Measurements from ENCODE around the gene GIPC3. TPM values are rescaled to one million over a fixed set of nuclear protein-coding genes. Genes with fewer than 3 reads are reported as not detected.

Gene GIPC3
- total and polyA plus RNA-seq, 2 of the 8 experiments (the other 6 are each of a cell fraction or from before 2014, with no cell fraction given) = 1.0 to 1.2 TPM

GRCh38 chr19:3627351-3627723 lies 42.1 kb downstream of the GIPC3 start:
- peaks cover 4 to 11% of the 10 kb centered on the region in 2 experiments for H4K20me1 ChIP-seq (replicated peaks in 1 of 2; ENCODE audit: control insufficient read depth in 1 of 2, insufficient read depth in 2 of 2, low read length in 2 of 2)
- H2AFZ ChIP-seq (ENCODE audit: low read length) = no peak overlapping the region
- no peak overlapping the region for H3K27ac ChIP-seq (ENCODE audit: low read depth, low read length)
- peaks cover 12% of the 10 kb centered on the region for H3K79me1 ChIP-seq (ENCODE audit: low read depth, low read length)
- H2BK15ac ChIP-seq (ENCODE audit: low read length) = no peak overlapping the region
- no peak overlapping the region for H3K14ac ChIP-seq (ENCODE audit: insufficient read length)
- no peak overlapping the region for H4K5ac ChIP-seq (ENCODE audit: insufficient read length, low read depth, low read length)
- CTCF ChIA-PET (ENCODE audit: partially characterized antibody) = interaction anchor here (1.2 to 1.4 kb wide), 3 partner anchors 39 to 844 kb away, joined by 3 to 4 read pairs (median 3); partner anchors contain the start of genes GIPC3 and SGTA
- no peak overlapping the region for H3K23ac ChIP-seq (ENCODE audit: insufficient read length)
- H3K79me2 ChIP-seq (ENCODE audit: control insufficient read depth in 1 of 2, insufficient read depth in 2 of 2, low read length in 2 of 2) = peaks cover 9 to 24% of the 10 kb centered on the region in 2 experiments
- H3K27me3 ChIP-seq (replicated peaks in 1 of 4; ENCODE audit: control insufficient read depth in 3 of 4, extremely low read depth in 1 of 4, insufficient read depth in 3 of 4, low read length in 3 of 4) = no peaks in the 10 kb centered on the region
- H3K18ac ChIP-seq (ENCODE audit: extremely low read depth, low read length) = no peak overlapping the region
- H2BK12ac ChIP-seq (ENCODE audit: low read depth, low read length) = 0 out of 2 replicates have a peak overlapping the region, but pooled peaks have one; percentile 50
- no peak for DNase-seq (ENCODE audit: low read depth in 1 of 2, low spot score in 2 of 2)
- WGBS, 2 experiments (ENCODE audit: extremely low coverage in 1 of 2, insufficient coverage in 1 of 2, insufficient read length in 1 of 2, insufficient replicate concordance in 2 of 2, low coverage in 1 of 2, low lambda C conversion rate in 2 of 2, missing lambda C conversion rate in 1 of 2) = 66% methylated on average over 7 of the region's 7 CpGs; no CpG with 5 or more reads in 1 of the 2 experiments
- H3K23me2 ChIP-seq (ENCODE audit: low read depth, low read length) = peaks cover 4% of the 10 kb centered on the region
- H4K8ac ChIP-seq (ENCODE audit: extremely low read depth, insufficient read depth, low read length) = 0 out of 2 replicates have a peak overlapping the region, but pooled peaks have one; percentile 9
- peak overlapping the region in 1 of 2 experiments; percentile 15; a peak in 2 of 4 replicates for H3K4me2 ChIP-seq (ENCODE audit: insufficient read depth in 1 of 2, low read depth in 2 of 2, low read length in 2 of 2)
- no peak overlapping the region for H2BK5ac ChIP-seq (ENCODE audit: low read depth, low read length)
- H2AK5ac ChIP-seq (ENCODE audit: low read depth, low read length) = no peak overlapping the region
- FAIRE-seq = no peak
- H2BK120ac ChIP-seq (replicated peaks; ENCODE audit: low read depth, low read length) = no peak overlapping the region
- no peak overlapping the region for H3K9ac ChIP-seq (replicated peaks in 1 of 4; ENCODE audit: extremely low read depth in 1 of 4, low read depth in 3 of 4, low read length in 3 of 4)
- H3K4ac ChIP-seq (replicated peaks; ENCODE audit: insufficient read length, low read depth, low read length) = no peak overlapping the region
- no peaks in the 10 kb centered on the region for H3K9me3 ChIP-seq (ENCODE audit: insufficient read depth in 2 of 2, low read depth in 1 of 2, low read length in 1 of 2)
- POLR2A ChIA-PET (ENCODE audit: partially characterized antibody) = interaction anchor here (0.7 to 1.5 kb wide), 5 partner anchors 9 to 126 kb away, joined by 3 to 5 read pairs (median 4); no protein-coding TSS in a partner anchor
- peaks cover 0 to 6% (median 2%) of the 10 kb centered on the region in 4 experiments; a peak in 4 of 7 replicates for H3K4me1 ChIP-seq (replicated peaks in 1 of 4; ENCODE audit: control insufficient read depth in 3 of 4, insufficient read depth in 4 of 4, low read length in 3 of 4)
- H2BK20ac ChIP-seq (ENCODE audit: low read length) = no peak overlapping the region
- H4K91ac ChIP-seq (replicated peaks; ENCODE audit: insufficient read length, low read length) = no peak overlapping the region
- peaks cover 2 to 11% (median 3%) of the 10 kb centered on the region in 4 experiments; a peak in 4 of 8 replicates for H3K36me3 ChIP-seq (ENCODE audit: control insufficient read depth in 2 of 4, insufficient read depth in 4 of 4, low read length in 3 of 4)
- H3K56ac ChIP-seq (replicated peaks; ENCODE audit: insufficient read length, low read depth, low read length) = no peak overlapping the region
- H3K4me3 ChIP-seq (ENCODE audit: extremely low read depth in 1 of 4, insufficient read depth in 2 of 4, low read depth in 3 of 4, low read length in 4 of 4) = peak overlapping the region in 1 of 4 experiments; percentile 27; a peak in 1 of 8 replicates
- TF ChIP-seq CTBP2 (IDR thresholded peaks at IDR 0.05; ENCODE audit: borderline replicate concordance, insufficient read depth, insufficient read length, low read length) = no peak
- no peak for TF ChIP-seq POLR2A (IDR thresholded peaks at IDR 0.05; ENCODE audit: control extremely low read depth in 1 of 2, low read depth in 2 of 2, low read length in 2 of 2)
- TF ChIP-seq KDM1A (IDR thresholded peaks at IDR 0.05; ENCODE audit: borderline replicate concordance, low read length) = peak; percentile 99
- TF ChIP-seq RFX5 (IDR thresholded peaks at IDR 0.05; ENCODE audit: borderline replicate concordance, low read depth, low read length) = no peak
- no peak for TF ChIP-seq CHD2 (IDR thresholded peaks at IDR 0.05; ENCODE audit: low read length)
- no peak for TF ChIP-seq POU5F1 (IDR thresholded peaks at IDR 0.05; ENCODE audit: low read depth, low read length)
- no peak for TF ChIP-seq RXRA (IDR thresholded peaks at IDR 0.05; ENCODE audit: insufficient read depth, low read depth, low read length)
- no peak for TF ChIP-seq NRF1 (IDR thresholded peaks at IDR 0.05; ENCODE audit: low read depth, low read length)
- TF ChIP-seq SP1 (IDR thresholded peaks at IDR 0.05; ENCODE audit: low read depth, low read length) = no peak
- TF ChIP-seq GABPA (IDR thresholded peaks at IDR 0.05; ENCODE audit: borderline replicate concordance, insufficient read depth, low read length) = no peak
- TF ChIP-seq FOSL1 (IDR thresholded peaks at IDR 0.05; ENCODE audit: insufficient read depth, low read depth, low read length) = no peak
- no peak for TF ChIP-seq CBX8 (IDR thresholded peaks at IDR 0.05; ENCODE audit: borderline replicate concordance, low read depth, low read length)
- no peak for TF ChIP-seq RBBP5 (IDR thresholded peaks at IDR 0.05; ENCODE audit: borderline replicate concordance, low read depth, low read length)
- peak in 1 of 2 experiments; percentile 99; a peak in 2 of 4 replicates for TF ChIP-seq HDAC2 (IDR thresholded peaks at IDR 0.05; ENCODE audit: borderline replicate concordance in 1 of 2, low read depth in 2 of 2, low read length in 2 of 2)
